Liver (tissue), 9 donors: ENCODE data around the gene SPTBN5. TPM values are rescaled to one million over a fixed set of nuclear protein-coding genes. Genes with fewer than 3 reads are reported as not detected.

Experiments used
- DNase-seq: peaks from one replicate; pipeline ENCODE4 v3.0.0-alpha.2; 2017; ENCODE audit warnings: low spot score
- H3K27ac ChIP-seq, 2 donors: one replicate each; pipeline ENCODE4 v1.7.0; 2013; ENCODE audit warnings: inconsistent platforms in 2 of 2, low read length in 2 of 2, control low read depth in 1 of 2, low read depth in 1 of 2, mild to moderate bottlenecking in 1 of 2
- H3K27me3 ChIP-seq, 4 donors: one replicate each; pipeline versions ENCODE4 v1.6.1 to v1.7.0; 2013; ENCODE audit warnings: low read length in 3 of 4, inconsistent platforms in 1 of 4, mild to moderate bottlenecking in 1 of 4, moderate library complexity in 1 of 4; ENCODE audit not compliant: control insufficient read depth in 4 of 4, insufficient read depth in 4 of 4
- H3K36me3 ChIP-seq, 4 donors: one replicate each; pipeline versions ENCODE4 v1.6.1 to v1.7.0; 2013; ENCODE audit warnings: low read length in 3 of 4, mild to moderate bottlenecking in 3 of 4, low read depth in 1 of 4, moderate library complexity in 1 of 4; ENCODE audit not compliant: control insufficient read depth in 4 of 4, insufficient read depth in 3 of 4
- H3K4me1 ChIP-seq, 4 donors: one replicate each; pipeline versions ENCODE4 v1.6.1 to v1.7.0; 2013; ENCODE audit warnings: low read length in 3 of 4, mild to moderate bottlenecking in 3 of 4, moderate library complexity in 1 of 4; ENCODE audit not compliant: control insufficient read depth in 4 of 4, insufficient read depth in 4 of 4
- H3K4me3 ChIP-seq, 3 donors: one replicate each; pipeline versions ENCODE4 v1.6.1 to v1.7.0; 2013; ENCODE audit warnings: low read length in 3 of 3, control low read depth in 1 of 3, low read depth in 1 of 3, mild to moderate bottlenecking in 1 of 3
- H3K9ac ChIP-seq, 2 donors: one replicate each; pipeline ENCODE4 v1.7.0; 2013; ENCODE audit warnings: low read length in 2 of 2, mild to moderate bottlenecking in 2 of 2, moderate library complexity in 2 of 2, control low read depth in 1 of 2, low read depth in 1 of 2
- H3K9me3 ChIP-seq, 4 donors: one replicate each; pipeline versions ENCODE4 v1.6.1 to v1.7.0; 2013; ENCODE audit warnings: low read length in 3 of 4; ENCODE audit not compliant: control insufficient read depth in 4 of 4
- EGR1 ChIP-seq, 2 donors: IDR thresholded peaks; 2 replicates each; pipeline ENCODE4 v1.6.1; 2016 to 2018; ENCODE audit warnings: antibody characterized with exemption in 2 of 2, low read depth in 2 of 2
- FOXA1 ChIP-seq: IDR thresholded peaks from 2 replicates; pipeline ENCODE4 v1.6.1; 2016; ENCODE audit warnings: antibody characterized with exemption
- FOXA2 ChIP-seq: IDR thresholded peaks from 2 replicates; pipeline ENCODE4 v1.6.1; 2016; ENCODE audit warnings: antibody characterized with exemption
- HNF4A ChIP-seq, 2 donors: conservative IDR thresholded peaks; 2 replicates each; pipeline ENCODE4 v1.6.1; 2016; ENCODE audit warnings: antibody characterized with exemption in 2 of 2, mild to moderate bottlenecking in 2 of 2
- HNF4G ChIP-seq: IDR thresholded peaks from 2 replicates; pipeline ENCODE4 v1.6.1; 2016; ENCODE audit warnings: antibody characterized with exemption
- MAX ChIP-seq: IDR thresholded peaks from 2 replicates; pipeline ENCODE4 v1.6.1; 2016; ENCODE audit warnings: antibody characterized with exemption
- NR2F2 ChIP-seq: IDR thresholded peaks from 2 replicates; pipeline ENCODE4 v1.6.1; 2016; ENCODE audit warnings: antibody characterized with exemption
- RAD21 ChIP-seq, 2 donors: IDR thresholded peaks; 2 replicates each; pipeline ENCODE4 v1.6.1; 2016; ENCODE audit warnings: antibody characterized with exemption in 2 of 2, mild to moderate bottlenecking in 2 of 2
- RXRA ChIP-seq, 2 donors: IDR thresholded peaks; 2 replicates each; pipeline ENCODE4 v1.6.1; 2017 to 2018; ENCODE audit warnings: antibody characterized with exemption in 2 of 2, mild to moderate bottlenecking in 1 of 2
- SP1 ChIP-seq: IDR thresholded peaks from 2 replicates; pipeline ENCODE4 v1.6.1; 2018; ENCODE audit warnings: antibody characterized with exemption, mild to moderate bottlenecking
- YY1 ChIP-seq: IDR thresholded peaks from 2 replicates; pipeline ENCODE4 v1.6.1; 2016; ENCODE audit warnings: antibody characterized with exemption, mild to moderate bottlenecking
- WGBS: extraction: QIAGEN DNeasy Blood & Tissue Kit; methylation state at CpG from one replicate; pipeline ENCODE4 v1.1.7; 2013; 5-methylcytosine and 5-hydroxymethylcytosine counted together
- polyA plus RNA-seq, 2 donors: library from polyadenylated mRNA; stranded (reverse) in 1 of 2; unstranded in 1 of 2; fragments of 200-250 nt in 1 of 2; fragments of >200 nt in 1 of 2; fragmentation: Nextera tagmentation in 1 of 2; extraction: Ambion mirVana in 1 of 2; gene quantifications; one replicate each; pipeline versions ENCODE4 v1.2.1 to v1.2.3, GENCODE V29; 2013 to 2015
- total RNA-seq, 2 donors: library from RNA; depleted of rRNA; stranded (reverse); fragments of >200 nt; gene quantifications; one replicate each; pipeline ENCODE4 v1.2.3, GENCODE V29; 2014
- TF ChIP-seq, protein P1 (sequence below): IDR thresholded peaks from 2 replicates; pipeline ENCODE4 v1.6.1; 2016; ENCODE audit warnings: antibody characterized with exemption
- TF ChIP-seq, protein P2 (sequence below): IDR thresholded peaks from 2 replicates; pipeline ENCODE4 v1.6.1; 2016; ENCODE audit warnings: antibody characterized with exemption, mild to moderate bottlenecking
- TF ChIP-seq, protein P3 (sequence below): IDR thresholded peaks from 2 replicates; pipeline ENCODE4 v1.6.1; 2016; ENCODE audit warnings: antibody characterized with exemption
- TF ChIP-seq, protein P4 (sequence below): fragments of 150-350 bp; IDR thresholded peaks from 2 replicates; pipeline ENCODE4 v1.5.1; 2017; ENCODE audit warnings: improper control_type of control experiment, low read depth, low read length; ENCODE audit not compliant: missing input control
- donor health status: healthy.
- donor health status: healthy.
- donor health status: healthy.
- donor health status: healthy.
- donor health status: healthy.

SPTBN5 gene
- total and polyA plus RNA-seq, 4 donors, result 0.12 to 1.7 (median 0.17) TPM

DNA sequence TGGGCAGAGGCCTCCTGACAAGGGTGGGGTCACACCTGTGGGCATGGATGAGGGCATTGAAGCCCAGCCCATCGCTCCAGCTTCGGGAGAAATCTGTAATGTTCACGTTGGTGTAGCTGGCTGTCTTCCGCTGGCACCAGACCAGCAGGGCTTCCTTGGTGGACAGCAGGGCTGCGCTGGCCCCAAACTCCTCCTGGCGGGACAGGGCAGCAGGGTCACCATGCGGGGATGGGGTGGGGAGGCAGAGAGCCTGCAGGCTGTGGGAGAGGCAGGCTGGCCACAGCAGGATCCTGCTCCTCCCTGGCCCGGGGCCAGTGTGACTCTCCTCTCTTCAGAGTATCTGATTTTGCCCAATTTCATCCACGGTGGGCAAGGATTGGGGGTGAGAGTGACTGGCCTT is 6.0 kb downstream of the SPTBN5 start:
- DNase-seq, result no peak
- H3K4me1 ChIP-seq, result peaks cover 14 to 30% (median 22%) of the 10 kb centered on the region in 4 donors
- no peaks in the 10 kb centered on the region for H3K27me3 ChIP-seq
- no peak overlapping the region for H3K27ac ChIP-seq
- H3K9me3 ChIP-seq, result no peaks in the 10 kb centered on the region
- H3K9ac ChIP-seq, result no peak overlapping the region
- 92% methylated on average over 9 of the region's 9 CpGs for WGBS
- H3K4me3 ChIP-seq, result no peak overlapping the region
- H3K36me3 ChIP-seq, result no peaks in the 10 kb centered on the region
- TF ChIP-seq, protein P1, sequence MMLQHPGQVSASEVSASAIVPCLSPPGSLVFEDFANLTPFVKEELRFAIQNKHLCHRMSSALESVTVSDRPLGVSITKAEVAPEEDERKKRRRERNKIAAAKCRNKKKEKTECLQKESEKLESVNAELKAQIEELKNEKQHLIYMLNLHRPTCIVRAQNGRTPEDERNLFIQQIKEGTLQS, result no peak
- TF ChIP-seq SP1 (no peak), RXRA (IDR thresholded peaks at IDR 0.05) (no peak), FOXA2 (no peak), HNF4A (conservative IDR thresholded peaks at IDR 0.05) (no peak), EGR1 (IDR thresholded peaks at IDR 0.05; ENCODE audit: low read depth in 2 of 2) (no peak), NR2F2 (no peak), RAD21 (IDR thresholded peaks at IDR 0.05) (no peak), FOXA1 (no peak), MAX (no peak), HNF4G (no peak), YY1 (no peak)
- TF ChIP-seq, protein P2, sequence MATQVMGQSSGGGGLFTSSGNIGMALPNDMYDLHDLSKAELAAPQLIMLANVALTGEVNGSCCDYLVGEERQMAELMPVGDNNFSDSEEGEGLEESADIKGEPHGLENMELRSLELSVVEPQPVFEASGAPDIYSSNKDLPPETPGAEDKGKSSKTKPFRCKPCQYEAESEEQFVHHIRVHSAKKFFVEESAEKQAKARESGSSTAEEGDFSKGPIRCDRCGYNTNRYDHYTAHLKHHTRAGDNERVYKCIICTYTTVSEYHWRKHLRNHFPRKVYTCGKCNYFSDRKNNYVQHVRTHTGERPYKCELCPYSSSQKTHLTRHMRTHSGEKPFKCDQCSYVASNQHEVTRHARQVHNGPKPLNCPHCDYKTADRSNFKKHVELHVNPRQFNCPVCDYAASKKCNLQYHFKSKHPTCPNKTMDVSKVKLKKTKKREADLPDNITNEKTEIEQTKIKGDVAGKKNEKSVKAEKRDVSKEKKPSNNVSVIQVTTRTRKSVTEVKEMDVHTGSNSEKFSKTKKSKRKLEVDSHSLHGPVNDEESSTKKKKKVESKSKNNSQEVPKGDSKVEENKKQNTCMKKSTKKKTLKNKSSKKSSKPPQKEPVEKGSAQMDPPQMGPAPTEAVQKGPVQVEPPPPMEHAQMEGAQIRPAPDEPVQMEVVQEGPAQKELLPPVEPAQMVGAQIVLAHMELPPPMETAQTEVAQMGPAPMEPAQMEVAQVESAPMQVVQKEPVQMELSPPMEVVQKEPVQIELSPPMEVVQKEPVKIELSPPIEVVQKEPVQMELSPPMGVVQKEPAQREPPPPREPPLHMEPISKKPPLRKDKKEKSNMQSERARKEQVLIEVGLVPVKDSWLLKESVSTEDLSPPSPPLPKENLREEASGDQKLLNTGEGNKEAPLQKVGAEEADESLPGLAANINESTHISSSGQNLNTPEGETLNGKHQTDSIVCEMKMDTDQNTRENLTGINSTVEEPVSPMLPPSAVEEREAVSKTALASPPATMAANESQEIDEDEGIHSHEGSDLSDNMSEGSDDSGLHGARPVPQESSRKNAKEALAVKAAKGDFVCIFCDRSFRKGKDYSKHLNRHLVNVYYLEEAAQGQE, result no peak
- TF ChIP-seq, protein P3, sequence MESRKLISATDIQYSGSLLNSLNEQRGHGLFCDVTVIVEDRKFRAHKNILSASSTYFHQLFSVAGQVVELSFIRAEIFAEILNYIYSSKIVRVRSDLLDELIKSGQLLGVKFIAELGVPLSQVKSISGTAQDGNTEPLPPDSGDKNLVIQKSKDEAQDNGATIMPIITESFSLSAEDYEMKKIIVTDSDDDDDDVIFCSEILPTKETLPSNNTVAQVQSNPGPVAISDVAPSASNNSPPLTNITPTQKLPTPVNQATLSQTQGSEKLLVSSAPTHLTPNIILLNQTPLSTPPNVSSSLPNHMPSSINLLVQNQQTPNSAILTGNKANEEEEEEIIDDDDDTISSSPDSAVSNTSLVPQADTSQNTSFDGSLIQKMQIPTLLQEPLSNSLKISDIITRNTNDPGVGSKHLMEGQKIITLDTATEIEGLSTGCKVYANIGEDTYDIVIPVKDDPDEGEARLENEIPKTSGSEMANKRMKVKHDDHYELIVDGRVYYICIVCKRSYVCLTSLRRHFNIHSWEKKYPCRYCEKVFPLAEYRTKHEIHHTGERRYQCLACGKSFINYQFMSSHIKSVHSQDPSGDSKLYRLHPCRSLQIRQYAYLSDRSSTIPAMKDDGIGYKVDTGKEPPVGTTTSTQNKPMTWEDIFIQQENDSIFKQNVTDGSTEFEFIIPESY, result no peak
- TF ChIP-seq, protein P4, sequence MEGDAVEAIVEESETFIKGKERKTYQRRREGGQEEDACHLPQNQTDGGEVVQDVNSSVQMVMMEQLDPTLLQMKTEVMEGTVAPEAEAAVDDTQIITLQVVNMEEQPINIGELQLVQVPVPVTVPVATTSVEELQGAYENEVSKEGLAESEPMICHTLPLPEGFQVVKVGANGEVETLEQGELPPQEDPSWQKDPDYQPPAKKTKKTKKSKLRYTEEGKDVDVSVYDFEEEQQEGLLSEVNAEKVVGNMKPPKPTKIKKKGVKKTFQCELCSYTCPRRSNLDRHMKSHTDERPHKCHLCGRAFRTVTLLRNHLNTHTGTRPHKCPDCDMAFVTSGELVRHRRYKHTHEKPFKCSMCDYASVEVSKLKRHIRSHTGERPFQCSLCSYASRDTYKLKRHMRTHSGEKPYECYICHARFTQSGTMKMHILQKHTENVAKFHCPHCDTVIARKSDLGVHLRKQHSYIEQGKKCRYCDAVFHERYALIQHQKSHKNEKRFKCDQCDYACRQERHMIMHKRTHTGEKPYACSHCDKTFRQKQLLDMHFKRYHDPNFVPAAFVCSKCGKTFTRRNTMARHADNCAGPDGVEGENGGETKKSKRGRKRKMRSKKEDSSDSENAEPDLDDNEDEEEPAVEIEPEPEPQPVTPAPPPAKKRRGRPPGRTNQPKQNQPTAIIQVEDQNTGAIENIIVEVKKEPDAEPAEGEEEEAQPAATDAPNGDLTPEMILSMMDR, result no peak

DNA sequence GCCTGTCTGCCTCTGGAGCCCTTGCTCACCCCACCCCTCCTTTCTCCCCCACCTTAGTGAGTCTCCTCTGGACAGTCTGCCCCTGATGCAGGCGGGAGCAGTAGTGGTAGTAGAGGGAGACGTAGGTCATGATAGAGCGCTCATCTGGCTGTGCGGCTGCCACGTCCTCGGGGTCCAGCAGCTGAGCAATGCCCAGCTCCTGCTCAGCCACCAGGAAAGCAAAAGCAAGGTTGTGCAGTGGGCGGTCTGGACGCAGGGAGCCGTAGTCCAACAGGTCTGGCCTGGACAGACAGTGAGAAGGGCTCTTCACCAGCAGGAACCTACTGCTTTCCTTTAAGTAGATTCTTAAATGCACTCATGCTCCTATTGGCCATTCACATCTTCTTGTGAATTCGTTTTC is 6.7 kb downstream of the SPTBN5 start:
- Histone ChIP-seq H3K4me3 (no peak overlapping the region), H3K9ac (no peak overlapping the region), H3K27ac (no peak overlapping the region), H3K36me3 (no peaks in the 10 kb centered on the region), H3K4me1 (peaks cover 13 to 31% (median 22%) of the 10 kb centered on the region in 4 donors), H3K27me3 (no peaks in the 10 kb centered on the region), H3K9me3 (no peaks in the 10 kb centered on the region)
- WGBS, result 97% methylated on average over 10 of the region's 10 CpGs
- no peak for TF ChIP-seq EGR1 (IDR thresholded peaks at IDR 0.05; ENCODE audit: low read depth in 2 of 2)
- no peak for DNase-seq
